GM21526 (cell line): ENCODE data around the gene HSDL2.

Experiments
- ATAC-seq: cut with Tn5 transposase; IDR thresholded peaks from one replicate; pipeline ENCODE4 v1.9.1; 2021; ENCODE audit warnings: moderate library complexity; ENCODE audit not compliant: unreplicated experiment, low FRiP score

HSDL2 gene

DNA sequence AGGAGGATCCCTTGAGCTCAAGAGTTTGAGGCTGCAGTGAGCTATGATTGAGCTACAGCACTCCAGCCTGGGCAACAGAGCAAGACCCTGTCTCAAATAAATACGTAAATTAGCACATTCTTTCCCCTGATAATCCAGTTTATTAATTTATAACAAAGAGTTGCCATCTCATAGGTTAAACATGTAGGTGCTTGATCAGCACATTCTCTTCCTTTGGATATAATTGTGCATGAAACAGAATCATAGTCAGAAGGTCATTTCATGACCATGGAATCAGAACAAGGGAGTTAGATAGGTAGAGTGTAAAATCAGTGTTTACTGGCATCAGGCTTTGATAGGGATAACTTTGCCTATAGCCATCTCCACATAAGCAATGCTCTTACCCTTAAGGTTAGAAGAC is 63.7 kb downstream of the HSDL2 start:
- no peak for ATAC-seq

DNA sequence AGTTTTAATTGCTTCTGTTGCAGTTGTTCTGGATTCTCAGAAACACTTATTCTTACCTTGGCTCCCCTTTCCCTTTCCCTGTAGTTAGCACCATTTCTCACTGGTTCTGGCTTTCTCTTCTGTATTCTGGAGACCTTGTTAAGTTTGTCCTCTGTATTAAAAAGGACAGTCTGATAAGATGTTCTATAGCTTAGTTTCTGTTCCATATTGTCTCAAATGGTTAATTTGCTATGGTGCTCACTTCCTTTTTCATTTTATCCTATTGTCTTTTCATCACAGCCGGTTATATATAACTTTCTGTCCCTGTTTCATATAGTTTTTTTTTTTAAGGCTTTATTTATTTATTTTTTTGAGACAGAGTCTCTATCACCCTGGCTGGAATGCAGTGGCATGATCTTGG is 65.3 kb downstream of the HSDL2 start:
- no peak for ATAC-seq

DNA sequence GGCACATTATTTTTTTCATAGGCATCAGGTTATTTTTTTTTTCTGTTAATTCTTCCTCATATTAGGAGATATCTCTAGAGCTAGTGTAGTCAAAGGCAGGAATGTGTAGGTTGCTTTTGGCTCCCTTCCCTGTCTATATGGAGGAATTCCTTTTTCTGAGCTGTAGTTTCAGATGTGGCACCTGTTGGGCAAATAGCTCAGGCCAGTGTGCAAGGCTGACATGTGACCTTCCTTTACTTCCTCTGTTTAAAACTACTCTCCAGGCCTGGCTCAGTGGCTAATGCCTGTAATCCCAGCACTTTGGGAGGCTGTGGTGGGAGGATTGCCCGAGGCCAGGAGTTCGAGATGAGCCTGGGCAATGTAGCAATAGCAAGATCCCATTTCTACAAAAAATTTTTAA is 66.2 kb downstream of the HSDL2 start:
- ATAC-seq, result no peak

DNA sequence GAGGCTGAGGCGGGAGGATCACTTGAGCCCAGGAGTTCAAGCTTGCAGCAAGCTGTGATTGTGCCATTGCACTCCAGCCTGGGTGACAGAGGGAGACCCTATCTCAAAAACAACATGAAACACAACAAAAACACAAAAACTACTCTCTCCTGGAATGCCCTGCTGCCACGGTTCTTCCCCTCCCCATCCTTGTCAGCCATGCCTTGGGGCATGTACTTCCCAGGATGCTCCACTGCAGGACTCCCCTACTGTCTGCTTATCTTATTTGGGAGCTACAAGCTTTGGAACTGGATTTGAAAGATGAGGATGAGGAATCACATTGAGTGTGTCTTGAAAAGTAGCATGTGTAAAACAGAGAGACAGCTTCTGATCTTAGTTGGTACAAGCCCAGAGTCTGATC is 66.6 kb downstream of the HSDL2 start:
- no peak for ATAC-seq

DNA sequence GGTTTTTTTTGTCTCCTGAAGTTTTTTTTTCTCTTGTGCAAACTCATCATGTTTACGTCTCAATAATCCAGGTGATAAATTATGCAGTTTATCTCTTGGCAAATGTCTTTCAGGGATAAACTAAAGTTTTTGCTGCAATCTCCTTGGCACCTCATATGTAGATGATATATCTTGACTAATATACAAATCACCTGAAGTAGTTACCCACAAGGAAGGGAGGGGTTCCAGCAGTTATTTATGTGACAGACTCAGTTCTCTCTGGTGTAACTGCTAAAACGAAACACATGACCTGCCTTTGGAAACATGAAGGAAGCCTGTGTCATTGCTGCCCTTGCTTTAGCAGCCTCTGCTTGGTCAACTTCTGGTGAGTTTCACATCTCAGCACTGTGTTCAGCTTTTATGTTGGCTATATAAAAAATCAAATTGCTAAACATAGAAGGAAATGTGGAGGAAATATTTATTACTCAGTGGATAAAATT is 67.4 kb downstream of the HSDL2 start:
- no peak for ATAC-seq

DNA sequence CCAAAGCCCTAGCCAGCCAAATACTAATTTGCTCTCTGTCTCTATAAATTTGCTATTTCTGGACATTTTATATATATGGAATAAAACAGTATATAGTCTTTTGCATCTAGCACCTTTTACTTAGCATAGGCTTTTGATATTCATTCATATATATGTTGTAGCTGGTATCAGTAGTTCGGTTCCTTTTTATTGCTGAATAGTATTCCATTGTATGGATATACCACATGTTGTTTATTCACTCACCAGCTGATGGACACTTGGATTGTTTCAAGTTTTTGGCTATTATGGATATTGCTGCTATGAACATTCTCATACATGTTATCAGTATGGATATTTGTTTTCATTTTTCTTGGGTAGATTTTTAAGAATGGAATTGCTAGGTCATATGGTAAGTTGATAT is 82.9 kb downstream of the HSDL2 start:
- no peak for ATAC-seq

DNA sequence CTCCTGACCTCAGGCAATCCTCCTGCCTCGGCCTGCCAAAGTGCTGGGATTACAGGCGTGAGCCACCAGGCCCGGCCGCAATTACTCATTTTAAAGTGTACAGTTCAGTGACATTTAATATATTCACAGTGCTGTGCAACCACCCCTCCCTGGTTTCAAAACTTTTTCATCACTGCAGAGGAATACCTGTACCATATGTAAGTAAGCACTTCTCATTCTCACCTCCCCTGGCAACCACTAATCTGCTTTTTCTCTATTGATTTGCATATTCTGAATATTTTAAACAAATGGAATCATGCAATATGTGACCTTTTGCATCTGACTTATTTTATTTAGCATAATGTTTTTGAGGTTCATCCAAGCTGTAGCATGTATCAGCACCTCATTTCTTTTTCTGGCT is 85.4 kb downstream of the HSDL2 start:
- no peak for ATAC-seq

DNA sequence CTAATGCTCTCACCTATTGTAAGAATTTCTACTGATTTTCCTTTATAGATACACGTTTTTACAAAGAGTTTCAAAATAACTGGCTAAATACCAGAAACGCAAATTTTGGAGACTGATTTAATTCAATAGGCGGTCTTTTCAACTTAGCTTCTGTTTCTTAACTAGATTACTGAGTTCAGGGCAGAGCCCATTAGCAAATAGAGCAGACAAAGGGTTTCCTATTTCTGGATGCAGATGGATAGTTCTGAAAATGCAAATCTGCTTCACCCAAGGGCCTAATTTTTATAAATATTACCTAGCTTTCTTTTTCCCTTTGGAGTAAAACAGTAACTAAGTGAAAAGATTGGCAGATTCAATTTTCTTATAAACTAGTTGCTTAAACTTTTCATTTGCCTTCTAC is 93.1 kb downstream of the HSDL2 start:
- ATAC-seq, result no peak

DNA sequence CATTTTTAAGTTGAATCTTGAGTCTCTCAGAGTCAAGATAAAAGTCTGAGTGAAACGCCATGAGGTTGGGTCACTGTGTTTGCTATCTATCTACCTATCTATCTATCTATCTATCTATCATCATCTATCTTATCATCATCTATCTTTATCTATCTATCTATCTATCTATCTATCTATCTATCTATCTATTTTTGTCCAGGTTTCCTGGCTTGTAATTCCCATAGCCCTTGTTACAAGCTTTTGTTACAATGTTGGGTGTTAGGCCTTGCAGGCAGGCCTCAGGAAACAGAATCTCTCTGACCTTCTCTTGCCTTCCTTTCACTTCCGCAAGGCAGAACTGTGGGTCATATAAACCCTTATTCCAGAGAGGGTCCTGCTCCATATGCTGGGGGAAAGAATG is 94.1 kb downstream of the HSDL2 start:
- ATAC-seq, result no peak

DNA sequence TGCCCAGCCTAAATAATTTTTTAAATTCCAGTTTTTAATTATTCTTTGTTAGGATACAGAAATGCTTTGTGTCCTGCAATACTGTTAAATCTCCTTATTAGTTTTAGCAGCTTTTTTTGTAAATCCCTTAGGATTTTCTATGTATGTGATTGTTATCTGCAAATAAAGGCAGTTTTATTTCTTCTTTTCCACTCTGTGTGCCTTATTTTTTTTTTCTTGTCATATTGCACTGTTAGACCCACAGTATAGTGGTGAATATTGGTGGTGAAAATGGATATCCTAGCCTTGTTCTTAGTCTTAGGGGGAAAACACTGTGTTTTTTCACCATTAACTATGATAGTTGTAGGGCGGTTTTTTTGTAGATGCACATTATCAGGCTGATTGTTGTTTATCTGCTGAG is 95.4 kb downstream of the HSDL2 start:
- no peak for ATAC-seq

DNA sequence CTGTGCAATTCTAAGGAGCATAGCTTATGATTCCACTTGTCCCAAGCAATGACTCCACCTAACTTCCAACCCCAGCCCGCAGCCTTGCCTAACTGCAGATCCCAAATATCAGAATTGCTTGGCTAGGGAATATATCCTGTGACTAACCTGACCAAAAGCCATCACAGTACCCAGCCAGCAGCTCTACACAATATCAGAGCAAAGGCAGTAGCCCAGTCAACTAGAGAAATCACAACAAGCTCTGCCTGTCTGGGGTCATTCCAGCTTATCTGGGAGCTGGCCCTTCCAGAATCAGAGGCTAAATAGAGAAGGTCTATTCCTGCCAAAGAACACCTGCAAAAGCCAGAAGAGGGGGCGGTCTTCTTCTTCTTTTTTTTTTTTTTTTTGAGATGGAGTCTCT is 97.4 kb downstream of the HSDL2 start:
- no peak for ATAC-seq

DNA sequence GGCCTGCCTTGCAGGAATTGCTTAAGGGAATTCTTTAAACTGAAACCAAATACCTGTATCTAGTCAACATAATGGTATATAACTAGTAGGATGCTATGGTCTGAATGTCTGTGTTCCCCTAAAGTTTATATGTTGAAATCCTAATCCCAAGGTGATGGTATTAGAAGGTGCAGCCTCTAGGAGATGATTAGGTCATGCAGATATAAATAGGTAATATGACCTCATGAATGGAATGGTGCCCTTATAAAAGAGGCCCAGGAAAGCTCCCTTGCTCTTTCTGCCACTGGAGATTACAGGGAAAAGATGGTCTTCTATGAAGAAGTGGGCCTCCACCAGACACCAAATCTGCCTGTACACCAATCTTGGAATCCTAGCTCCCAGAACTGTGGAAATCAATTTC is 99.3 kb downstream of the HSDL2 start:
- no peak for ATAC-seq

DNA sequence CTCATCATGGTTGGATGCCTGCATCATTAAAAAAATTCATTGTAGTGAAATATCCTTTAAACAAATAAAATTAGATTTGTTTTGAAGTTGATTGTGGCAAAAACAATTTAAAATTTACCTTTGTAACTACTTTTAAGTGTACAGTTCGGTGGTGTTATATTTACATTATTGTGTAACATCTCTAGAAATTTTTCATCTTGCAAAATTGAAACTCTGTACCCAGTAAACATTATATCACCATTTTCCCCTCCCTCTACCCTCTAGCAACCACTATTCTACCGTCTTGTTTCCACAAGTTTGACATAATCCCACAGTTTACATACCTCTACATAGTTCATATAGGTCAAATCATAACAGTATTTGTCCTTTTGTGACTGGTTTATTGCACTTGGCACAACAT is 104.7 kb downstream of the HSDL2 start:
- ATAC-seq, result no peak

DNA sequence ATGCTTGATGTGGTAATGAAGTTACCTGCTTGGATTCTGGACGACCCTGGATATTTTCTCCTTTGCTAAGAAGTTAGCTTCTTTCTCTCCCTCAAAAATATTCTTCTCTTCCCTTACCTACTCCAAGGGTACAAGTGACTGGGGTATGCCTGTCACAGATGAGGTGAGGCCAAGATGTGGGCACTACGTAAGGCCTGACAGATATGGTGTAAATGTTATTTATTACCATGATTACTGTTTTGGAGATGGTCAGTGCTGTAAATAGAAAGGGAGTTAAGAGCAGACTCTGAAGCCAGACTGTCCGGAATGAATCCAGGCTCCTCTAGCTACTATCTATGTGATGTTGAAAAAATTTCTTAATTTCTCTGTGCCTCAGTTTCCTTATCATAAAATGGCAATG is 105.7 kb downstream of the HSDL2 start:
- no peak for ATAC-seq

DNA sequence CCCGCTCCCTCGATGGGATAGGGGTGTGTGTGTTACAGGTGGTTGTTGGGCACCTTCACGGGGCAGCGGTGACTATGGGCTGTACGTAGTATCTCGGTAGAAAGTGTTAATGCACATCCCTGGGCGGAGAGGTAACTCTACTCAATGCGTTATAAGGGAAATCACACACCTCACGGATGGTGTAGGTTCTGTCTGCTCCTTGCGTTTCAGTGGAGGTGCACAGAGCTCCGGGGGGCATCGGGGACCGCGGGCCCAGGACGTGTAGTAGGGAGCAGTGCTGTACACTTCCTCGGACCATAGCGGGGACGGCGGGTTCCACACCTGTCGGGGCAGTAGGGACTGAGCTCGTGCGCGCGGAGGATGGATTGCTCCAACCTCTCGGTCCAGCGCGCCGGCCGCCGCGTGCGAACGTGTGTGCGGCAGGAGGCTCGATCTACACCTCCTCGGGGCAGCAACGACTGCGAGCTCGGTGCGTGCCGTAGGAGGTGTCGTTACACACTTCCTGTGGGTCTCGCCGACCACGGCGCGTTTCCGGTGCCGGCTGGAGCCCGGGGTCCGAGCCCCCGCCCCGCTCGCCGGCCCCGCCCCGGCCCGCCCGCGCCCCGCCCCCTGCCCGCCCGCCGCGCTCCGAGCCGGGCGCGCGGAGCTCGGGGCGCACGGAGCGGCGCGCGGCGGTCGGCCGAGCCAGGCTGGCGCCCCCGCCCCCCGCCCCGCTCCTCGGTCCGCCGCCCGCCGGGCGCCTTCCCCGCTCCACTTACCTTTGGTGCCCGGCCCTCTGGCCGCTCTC is 106.5 kb downstream of the HSDL2 start, which contains the start of gene KIAA1958:
KIAA1958 (plus strand) TSS at position 607 of the 787 bp plus-strand sequence. CDS start 87,254 bp downstream, outside the sequence.
- peak; percentile 88 for ATAC-seq

DNA sequence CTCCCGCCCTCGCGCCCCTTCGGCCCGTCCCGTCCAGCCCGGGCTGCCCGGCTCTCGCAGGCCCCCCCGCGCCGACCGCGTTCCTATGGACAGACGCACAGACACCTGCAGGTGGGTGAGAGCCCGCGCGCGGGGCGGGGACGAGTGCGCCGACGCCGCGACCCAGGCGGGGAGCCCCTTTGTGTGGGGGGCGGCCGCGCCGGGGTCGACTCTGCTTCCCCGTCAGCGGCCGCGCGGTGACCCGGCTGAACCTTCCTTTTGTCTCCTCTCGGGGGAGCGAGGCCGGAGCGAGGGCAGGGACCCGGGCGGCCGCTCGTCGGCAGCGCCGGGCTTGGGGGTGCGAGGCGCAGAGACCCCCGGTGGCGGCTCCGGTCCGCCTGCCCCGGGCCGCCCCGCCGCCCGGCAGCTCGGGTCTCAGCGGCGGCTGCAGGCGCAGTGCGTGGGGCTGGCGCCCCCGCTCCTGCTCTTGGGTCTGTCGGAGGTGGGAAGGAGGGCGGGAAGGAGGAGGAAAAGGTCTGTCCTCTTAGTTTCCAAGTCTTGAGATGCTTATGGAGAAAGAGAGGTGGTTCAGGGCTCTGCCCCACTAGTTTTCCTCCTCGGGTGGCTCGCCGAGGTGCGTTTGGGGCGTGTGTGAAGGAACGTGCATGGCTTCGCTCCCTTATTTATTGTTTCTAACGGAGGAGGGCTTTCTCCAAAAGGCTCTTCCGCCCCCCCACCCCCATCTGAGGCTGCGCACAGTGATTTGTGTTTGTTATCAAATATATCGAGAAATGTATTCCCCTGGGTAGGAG is 107.3 kb downstream of the HSDL2 start:
- peak; percentile 33 for ATAC-seq

DNA sequence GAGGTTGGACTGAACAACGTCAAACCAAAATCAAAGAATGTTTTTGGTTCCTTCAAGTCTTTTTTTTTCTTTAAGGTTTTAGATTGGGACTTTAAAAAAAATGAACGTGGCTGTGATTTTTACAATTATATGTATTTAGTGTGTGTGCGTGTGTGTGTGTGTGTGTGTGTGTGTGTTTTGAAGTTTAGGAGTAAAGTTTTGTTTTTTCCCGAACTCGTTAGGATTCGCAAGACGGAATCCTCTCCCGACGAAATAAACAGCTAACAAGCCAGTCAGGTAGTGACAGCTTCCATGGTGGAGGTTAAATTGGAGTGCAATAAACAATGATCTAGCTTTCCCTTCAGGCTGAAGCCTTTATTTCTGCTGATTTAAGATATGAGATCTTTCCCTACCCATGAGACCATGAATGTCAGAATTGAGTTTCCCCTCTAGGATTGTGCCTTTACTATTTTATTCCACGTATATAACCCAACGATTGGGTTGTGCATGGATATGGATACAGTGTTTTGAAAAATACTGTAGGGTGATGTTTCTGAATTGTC is 108.0 kb downstream of the HSDL2 start:
- ATAC-seq, result no peak

DNA sequence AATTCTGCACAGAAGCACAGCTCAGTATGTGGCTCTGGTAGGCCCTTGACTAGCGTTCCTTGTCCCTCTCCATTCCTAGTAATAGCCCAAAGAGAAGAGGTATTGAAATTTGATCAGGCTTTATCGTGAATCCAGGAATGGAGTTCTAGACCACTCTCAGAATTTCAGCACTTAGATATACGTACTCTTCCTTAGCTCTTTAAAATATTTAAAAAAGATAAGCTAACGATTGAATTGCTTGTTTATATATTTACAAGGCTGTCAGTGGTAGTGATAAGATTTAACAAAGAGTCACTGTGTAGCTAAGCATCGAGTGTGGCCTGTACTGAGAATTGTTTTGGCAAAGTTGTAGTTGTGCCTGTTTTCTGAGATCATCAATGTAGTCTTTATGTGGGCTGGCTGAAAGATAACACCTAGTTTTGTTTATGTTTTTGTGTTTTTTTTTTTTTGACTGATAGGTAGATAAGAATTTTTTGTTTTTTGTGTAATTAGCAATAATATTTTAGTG is 109.2 kb downstream of the HSDL2 start:
- no peak for ATAC-seq

DNA sequence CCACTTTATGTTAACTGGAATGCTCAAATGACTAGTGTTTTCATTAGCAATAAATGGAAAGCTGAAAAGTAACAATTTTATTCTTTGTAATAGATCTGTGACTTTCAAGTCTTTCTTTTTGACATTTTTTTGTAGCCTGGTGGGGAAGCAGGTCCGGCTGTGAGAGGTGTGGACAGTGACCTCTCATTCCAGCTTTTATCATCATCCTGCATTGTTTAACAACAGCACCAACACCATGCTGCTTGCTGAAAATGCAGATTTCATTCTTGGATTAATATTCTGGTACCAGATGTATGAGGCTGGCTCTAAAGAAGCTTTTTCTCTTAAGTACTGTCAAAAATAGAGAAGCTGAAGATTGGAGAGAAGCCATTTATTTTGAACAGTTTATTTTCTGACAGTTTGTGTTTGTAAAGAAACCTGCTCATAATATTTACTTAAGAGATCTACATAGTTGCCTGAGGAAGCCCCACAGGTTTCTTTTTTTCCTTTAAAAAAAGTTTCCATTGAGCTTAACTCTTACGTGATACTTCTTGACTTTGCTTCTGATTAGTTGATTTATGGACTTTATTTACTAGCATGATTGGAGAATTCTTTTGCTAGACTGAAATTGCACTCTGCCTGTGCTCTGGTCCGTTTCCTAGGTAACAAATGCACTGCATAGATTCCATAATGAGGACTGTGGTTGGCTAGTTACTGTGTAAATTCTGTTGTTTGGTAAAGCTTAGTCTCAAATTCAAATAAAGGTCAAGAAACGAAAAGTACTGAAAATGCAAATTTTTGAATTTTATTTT is 110.2 kb downstream of the HSDL2 start:
- no peak for ATAC-seq

DNA sequence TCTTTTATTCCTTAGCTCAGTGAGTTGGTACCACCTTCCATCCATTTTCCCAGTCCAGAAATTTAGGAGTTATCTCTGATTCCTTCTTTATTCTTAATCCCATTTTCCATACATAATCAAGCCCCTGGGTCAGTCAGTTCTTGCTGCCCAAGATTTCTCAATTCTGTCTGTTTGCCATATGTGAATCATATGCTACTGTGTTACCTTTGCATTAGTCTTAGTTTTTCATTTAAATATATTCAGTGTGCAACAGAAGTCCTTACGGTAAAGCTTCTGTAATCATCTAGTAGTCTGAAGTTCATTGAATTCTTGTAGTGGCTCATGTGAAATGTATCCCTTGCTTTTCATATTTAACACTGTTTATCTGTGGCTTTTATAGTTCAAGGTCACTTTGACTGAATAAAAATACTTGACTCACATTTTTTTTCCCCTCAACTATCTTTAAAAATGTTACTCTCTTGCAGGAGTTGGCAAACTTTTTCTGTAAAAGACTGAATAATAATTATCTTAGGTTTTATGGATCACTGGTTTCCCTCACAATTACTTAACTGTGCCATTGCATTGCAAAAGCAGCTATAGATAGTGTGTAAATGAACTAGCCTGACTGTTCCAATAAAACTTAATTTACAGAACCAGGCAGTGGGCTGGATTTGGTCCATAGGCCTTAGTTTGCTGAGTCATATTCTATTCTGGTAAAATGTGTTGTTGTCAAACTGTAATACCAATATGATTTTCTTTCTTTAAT is 113.7 kb downstream of the HSDL2 start:
- no peak for ATAC-seq
